Natural killer cell (primary cell): ENCODE results near the gene WDR59. TPM values are rescaled to one million over a fixed set of nuclear protein-coding genes. Genes with fewer than 3 reads are reported as not detected.

ENCODE experiments used
- ATAC-seq, 3 donors: fragments of 150-1000 bp in 2 of 3; fragments of 200-7000 bp in 1 of 3; cut with Tn5 transposase; 1 replicate in 1 of 3; 2 replicates in 2 of 3; pipeline ENCODE4 v1.10.0; 2021; ENCODE audit warnings: mild to moderate bottlenecking in 2 of 3, moderate library complexity in 2 of 3
- DNase-seq, 2 donors: peaks; one replicate each; pipeline versions ENCODE4 v3.0.0 to v3.0.0-alpha.2; 2013 to 2021; ENCODE audit warnings: mixed read lengths in 1 of 2
- H3K27ac ChIP-seq: one replicate; pipeline ENCODE4 v1.5.1; 2013; ENCODE audit warnings: mild to moderate bottlenecking, low read length
- H3K27me3 ChIP-seq: one replicate; pipeline ENCODE4 v1.6.1; 2013; ENCODE audit warnings: low read length; ENCODE audit not compliant: control insufficient read depth, insufficient read depth
- H3K36me3 ChIP-seq: one replicate; pipeline ENCODE4 v1.6.1; 2013; ENCODE audit warnings: low read length; ENCODE audit not compliant: control insufficient read depth, insufficient read depth
- H3K4me1 ChIP-seq: one replicate; pipeline ENCODE4 v1.6.1; 2013; ENCODE audit warnings: low read length; ENCODE audit not compliant: control insufficient read depth, insufficient read depth
- H3K4me3 ChIP-seq: one replicate; pipeline ENCODE4 v1.5.1; 2013; ENCODE audit warnings: low read length
- H3K9me3 ChIP-seq: one replicate; pipeline ENCODE4 v1.6.1; 2013; ENCODE audit warnings: low read length; ENCODE audit not compliant: control insufficient read depth, insufficient read depth
- H3K27ac Mint-ChIP-seq, 2 donors: one replicate each; pipeline ENCODE4 v1.8.0; 2022; ENCODE audit warnings: mild to moderate bottlenecking in 2 of 2, mixed read lengths in 2 of 2, moderate library complexity in 1 of 2
- H3K27me3 Mint-ChIP-seq, 2 donors: one replicate each; pipeline ENCODE4 v1.8.0; 2022; ENCODE audit warnings: low read depth in 2 of 2, mixed read lengths in 2 of 2
- H3K36me3 Mint-ChIP-seq: one replicate; pipeline ENCODE4 v1.8.0; 2022; ENCODE audit warnings: mixed read lengths
- H3K4me1 Mint-ChIP-seq, 2 donors: one replicate each; pipeline ENCODE4 v1.8.0; 2022; ENCODE audit warnings: mixed read lengths in 2 of 2
- H3K4me3 Mint-ChIP-seq: one replicate; pipeline ENCODE4 v1.8.0; 2022; ENCODE audit warnings: mild to moderate bottlenecking, moderate library complexity, mixed read lengths
- H3K9me3 Mint-ChIP-seq, 2 donors: one replicate each; pipeline ENCODE4 v1.8.0; 2022; ENCODE audit warnings: mixed read lengths in 2 of 2
- WGBS: methylation state at CpG from one replicate; pipeline ENCODE4 v1.1.7; 2013; ENCODE audit warnings: missing lambda C conversion rate; ENCODE audit not compliant: insufficient coverage; 5-methylcytosine and 5-hydroxymethylcytosine counted together
- intact Hi-C: fragments of 100-400 bp; cut with micrococcal nuclease; formaldehyde crosslinking; loops from one replicate; pipeline ENCODE4 v1.14.2; 2022
- total RNA-seq, 4 donors: library from RNA; stranded (reverse); fragments of 120-200 nt in 1 of 4; gene quantifications; one replicate each; pipeline versions ENCODE4 v1.2.3 to v1.2.4, GENCODE V29; 2013 to 2022
- TF ChIP-seq, protein P1 (sequence below): fragments of 200-600 bp; IDR thresholded peaks from one replicate; pipeline ENCODE4 v1.8.0; 2022; ENCODE audit warnings: antibody characterized with exemption

WDR59 gene
- total RNA-seq, 3 donors from 2014 or later (not counting 1 experiment from before 2014, with no cell fraction given) = 60.5 to 83.7 (median 73.2) TPM

- no peaks in the 10 kb centered on the region for H3K27me3 ChIP-seq
- peaks cover 0 to 4% of the 10 kb centered on the region in 2 donors for H3K27me3 Mint-ChIP-seq
- H3K27ac ChIP-seq = no peak overlapping the region
- no peaks in the 10 kb centered on the region for H3K9me3 Mint-ChIP-seq
- no peak overlapping the region for H3K4me3 Mint-ChIP-seq
- H3K4me3 ChIP-seq = no peak overlapping the region
- H3K27ac Mint-ChIP-seq = no peak overlapping the region
- intact Hi-C loops = no loop called here
- no peaks in the 10 kb centered on the region for H3K36me3 Mint-ChIP-seq
- H3K36me3 ChIP-seq = no peaks in the 10 kb centered on the region
- no peaks in the 10 kb centered on the region for H3K4me1 Mint-ChIP-seq
- no peak for DNase-seq
- WGBS = 60% methylated on average over 3 of the region's 4 CpGs
- H3K9me3 ChIP-seq = no peaks in the 10 kb centered on the region
- no peaks in the 10 kb centered on the region for H3K4me1 ChIP-seq
- TF ChIP-seq, protein P1, sequence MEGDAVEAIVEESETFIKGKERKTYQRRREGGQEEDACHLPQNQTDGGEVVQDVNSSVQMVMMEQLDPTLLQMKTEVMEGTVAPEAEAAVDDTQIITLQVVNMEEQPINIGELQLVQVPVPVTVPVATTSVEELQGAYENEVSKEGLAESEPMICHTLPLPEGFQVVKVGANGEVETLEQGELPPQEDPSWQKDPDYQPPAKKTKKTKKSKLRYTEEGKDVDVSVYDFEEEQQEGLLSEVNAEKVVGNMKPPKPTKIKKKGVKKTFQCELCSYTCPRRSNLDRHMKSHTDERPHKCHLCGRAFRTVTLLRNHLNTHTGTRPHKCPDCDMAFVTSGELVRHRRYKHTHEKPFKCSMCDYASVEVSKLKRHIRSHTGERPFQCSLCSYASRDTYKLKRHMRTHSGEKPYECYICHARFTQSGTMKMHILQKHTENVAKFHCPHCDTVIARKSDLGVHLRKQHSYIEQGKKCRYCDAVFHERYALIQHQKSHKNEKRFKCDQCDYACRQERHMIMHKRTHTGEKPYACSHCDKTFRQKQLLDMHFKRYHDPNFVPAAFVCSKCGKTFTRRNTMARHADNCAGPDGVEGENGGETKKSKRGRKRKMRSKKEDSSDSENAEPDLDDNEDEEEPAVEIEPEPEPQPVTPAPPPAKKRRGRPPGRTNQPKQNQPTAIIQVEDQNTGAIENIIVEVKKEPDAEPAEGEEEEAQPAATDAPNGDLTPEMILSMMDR = no peak
- no peak for ATAC-seq
These were observed 132.4 kb downstream of the WDR59 start for GRCh38 chr16:74852500-74852875.

DNA sequence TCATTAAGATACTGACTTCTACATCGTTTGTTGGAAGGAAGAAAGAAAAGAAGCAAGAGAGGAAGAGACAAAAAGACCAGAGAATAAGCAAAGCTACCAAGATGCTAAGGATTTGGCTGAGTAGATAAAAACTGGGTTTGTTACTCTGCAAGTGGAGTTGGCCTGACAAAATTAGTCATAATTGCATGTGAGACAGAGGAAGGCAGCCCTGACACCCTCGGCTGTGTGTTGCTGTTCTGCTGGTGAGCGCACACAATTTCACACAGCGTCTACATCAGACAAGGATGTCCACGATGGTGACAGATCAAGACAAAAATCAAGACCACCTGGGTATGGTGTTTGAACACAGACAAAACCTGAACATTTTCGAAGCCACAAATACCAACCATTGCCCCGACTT lies 134.9 kb downstream of the WDR59 start:
- H3K4me3 ChIP-seq = no peak overlapping the region
- peaks cover 0 to 4% of the 10 kb centered on the region in 2 donors for H3K27me3 Mint-ChIP-seq
- WGBS = 85% methylated on average over 7 of the region's 7 CpGs
- H3K27ac ChIP-seq = no peak overlapping the region
- H3K4me3 Mint-ChIP-seq = no peak overlapping the region
- H3K9me3 Mint-ChIP-seq = no peaks in the 10 kb centered on the region
- H3K36me3 ChIP-seq = no peaks in the 10 kb centered on the region
- intact Hi-C loops = no loop called here
- ATAC-seq = no peak
- H3K27me3 ChIP-seq = no peaks in the 10 kb centered on the region
- no peaks in the 10 kb centered on the region for H3K4me1 ChIP-seq
- H3K4me1 Mint-ChIP-seq = no peaks in the 10 kb centered on the region
- H3K9me3 ChIP-seq = no peaks in the 10 kb centered on the region
- DNase-seq = no peak
- H3K27ac Mint-ChIP-seq = no peak overlapping the region
- no peaks in the 10 kb centered on the region for H3K36me3 Mint-ChIP-seq
- TF ChIP-seq, protein P1 = no peak

DNA sequence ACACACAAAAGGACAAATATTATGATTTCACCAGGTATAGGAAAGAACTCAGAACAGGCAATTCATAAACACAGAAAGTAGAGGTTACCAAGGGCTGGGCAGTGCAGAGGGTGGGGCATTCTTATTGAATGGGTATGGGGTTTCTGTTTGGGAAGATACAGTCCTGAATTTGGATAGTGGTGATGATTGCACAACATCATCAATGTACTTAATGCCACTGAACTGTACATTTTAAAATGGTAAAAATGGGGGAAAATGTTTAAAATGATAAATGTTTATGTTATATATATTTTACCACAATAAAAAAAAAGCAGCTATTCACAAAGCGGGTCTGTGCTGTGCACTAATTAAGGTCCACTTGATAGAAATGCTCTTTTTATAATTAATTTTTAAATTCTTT lies 137.7 kb downstream of the WDR59 start:
- no peak overlapping the region for H3K27ac ChIP-seq
- no peaks in the 10 kb centered on the region for H3K9me3 ChIP-seq
- Mint-ChIP-seq H3K4me3 (no peak overlapping the region), H3K4me1 (no peaks in the 10 kb centered on the region), H3K27ac (no peak overlapping the region), H3K36me3 (no peaks in the 10 kb centered on the region), H3K27me3 (peaks cover 0 to 4% of the 10 kb centered on the region in 2 donors), H3K9me3 (no peaks in the 10 kb centered on the region)
- intact Hi-C loops = no loop called here
- TF ChIP-seq, protein P1 = no peak
- no peaks in the 10 kb centered on the region for H3K36me3 ChIP-seq
- ATAC-seq (no peak), DNase-seq (no peak)
- no peaks in the 10 kb centered on the region for H3K27me3 ChIP-seq
- WGBS = no CpG with 5 or more reads among the region's 1 CpG
- no peak overlapping the region for H3K4me3 ChIP-seq
- H3K4me1 ChIP-seq = no peaks in the 10 kb centered on the region

DNA sequence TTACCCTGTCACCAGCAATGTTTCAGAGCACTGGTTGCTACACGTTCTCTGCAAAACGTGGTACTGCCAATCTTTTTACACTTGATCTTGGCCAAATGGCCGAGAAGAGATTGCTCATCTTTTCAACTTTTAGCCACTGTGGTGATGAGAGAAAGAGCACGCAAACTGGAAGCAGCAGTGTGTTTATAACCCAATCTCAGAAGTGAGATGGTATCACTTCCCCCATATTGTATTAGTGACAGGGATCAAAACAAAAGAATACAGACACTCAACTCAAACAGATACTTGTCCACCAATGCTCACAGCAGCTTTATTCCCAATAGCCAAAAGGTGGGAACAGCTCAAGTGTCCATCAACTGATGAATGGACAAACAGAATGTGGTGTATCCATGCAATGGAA lies 138.2 kb downstream of the WDR59 start:
- WGBS = 87% methylated on average over 4 of the region's 4 CpGs
- H3K9me3 ChIP-seq = no peaks in the 10 kb centered on the region
- no peak overlapping the region for H3K4me3 Mint-ChIP-seq
- H3K4me3 ChIP-seq = no peak overlapping the region
- H3K27me3 Mint-ChIP-seq = peaks cover 0 to 4% of the 10 kb centered on the region in 2 donors
- TF ChIP-seq, protein P1 = no peak
- H3K4me1 Mint-ChIP-seq = no peaks in the 10 kb centered on the region
- intact Hi-C loops = no loop called here
- DNase-seq (no peak), ATAC-seq (no peak)
- H3K36me3 Mint-ChIP-seq = no peaks in the 10 kb centered on the region
- H3K27ac ChIP-seq = no peak overlapping the region
- no peaks in the 10 kb centered on the region for H3K4me1 ChIP-seq
- H3K27ac Mint-ChIP-seq = no peak overlapping the region
- no peaks in the 10 kb centered on the region for H3K27me3 ChIP-seq
- H3K9me3 Mint-ChIP-seq = no peaks in the 10 kb centered on the region
- H3K36me3 ChIP-seq = no peaks in the 10 kb centered on the region
